ENCODE data around the gene ZCCHC17.

ZCCHC17 gene

GRCh38 chr1:31409946-31410858 lies 113.4 kb downstream of the ZCCHC17 start:
- H3K4me3 ChIP-seq (ENCODE audit: low read depth, low read length): no peak overlapping the region
- DNase-seq (ENCODE audit: low read depth): no peak
- TF ChIP-seq CTCF (IDR thresholded peaks at IDR 0.05; ENCODE audit: low read depth, low read length, missing control alignments): no peak

GRCh38 chr1:31410871-31411270 lies 114.0 kb downstream of the ZCCHC17 start:
- H3K4me3 ChIP-seq (ENCODE audit: low read depth, low read length): no peak overlapping the region
- no peak for DNase-seq (ENCODE audit: low read depth)
- no peak for TF ChIP-seq CTCF (IDR thresholded peaks at IDR 0.05; ENCODE audit: low read depth, low read length, missing control alignments)

- no peak for DNase-seq (ENCODE audit: low read depth)
- TF ChIP-seq CTCF (IDR thresholded peaks at IDR 0.05; ENCODE audit: low read depth, low read length, missing control alignments): no peak
- H3K4me3 ChIP-seq (ENCODE audit: low read depth, low read length): no peak overlapping the region
Measured at GRCh38 chr1:31412205-31412604, 115.4 kb downstream of the ZCCHC17 start.

- H3K4me3 ChIP-seq (ENCODE audit: low read depth, low read length): peak within 1 kb of the TSS; percentile 53
- no peak for TF ChIP-seq CTCF (IDR thresholded peaks at IDR 0.05; ENCODE audit: low read depth, low read length, missing control alignments)
- DNase-seq (ENCODE audit: low read depth): no peak
Measured at GRCh38 chr1:31412732-31413404, 116.0 kb downstream of the ZCCHC17 start, which contains the start of gene SERINC2. SERINC2 (plus strand) TSS chr1:31413213; CDS start chr1:31413266, 53 bp downstream.

GRCh38 chr1:31413405-31414001 lies 116.7 kb downstream of the ZCCHC17 start:
- no peak for DNase-seq (ENCODE audit: low read depth)
- TF ChIP-seq CTCF (IDR thresholded peaks at IDR 0.05; ENCODE audit: low read depth, low read length, missing control alignments): no peak
- peak overlapping the region; percentile 53 for H3K4me3 ChIP-seq (ENCODE audit: low read depth, low read length)

Measured in GM12864 (cell line).